Muscle layer of duodenum (tissue), 2 donors: Measurements from ENCODE around the gene CHST2.

ENCODE experiments used
- H3K27ac ChIP-seq: one replicate; pipeline ENCODE4 v1.7.0; 2013; ENCODE audit warnings: mild to moderate bottlenecking, low read length
- H3K27me3 ChIP-seq: one replicate; pipeline ENCODE4 v1.7.0; 2013; ENCODE audit warnings: low read depth, mild to moderate bottlenecking, control low read depth, low read length
- H3K36me3 ChIP-seq, 2 donors: one replicate each; pipeline ENCODE4 v1.7.0; 2013; ENCODE audit warnings: low read length in 2 of 2, control low read depth in 1 of 2, mild to moderate bottlenecking in 1 of 2; ENCODE audit not compliant: insufficient read depth in 2 of 2, control insufficient read depth in 1 of 2
- H3K4me1 ChIP-seq, 2 donors: one replicate each; pipeline ENCODE4 v1.7.0; 2013; ENCODE audit warnings: low read length in 2 of 2, mild to moderate bottlenecking in 2 of 2, control low read depth in 1 of 2, moderate library complexity in 1 of 2; ENCODE audit not compliant: insufficient read depth in 2 of 2, control insufficient read depth in 1 of 2
- H3K4me3 ChIP-seq, 2 donors: one replicate each; pipeline ENCODE4 v1.7.0; 2013; ENCODE audit warnings: low read length in 2 of 2, low read depth in 1 of 2, mild to moderate bottlenecking in 1 of 2
- H3K9me3 ChIP-seq, 2 donors: one replicate each; pipeline ENCODE4 v1.7.0; 2013; ENCODE audit warnings: low read length in 2 of 2, control low read depth in 1 of 2, mild to moderate bottlenecking in 1 of 2; ENCODE audit not compliant: control insufficient read depth in 1 of 2
- donor health status: healthy.

Gene CHST2

DNA sequence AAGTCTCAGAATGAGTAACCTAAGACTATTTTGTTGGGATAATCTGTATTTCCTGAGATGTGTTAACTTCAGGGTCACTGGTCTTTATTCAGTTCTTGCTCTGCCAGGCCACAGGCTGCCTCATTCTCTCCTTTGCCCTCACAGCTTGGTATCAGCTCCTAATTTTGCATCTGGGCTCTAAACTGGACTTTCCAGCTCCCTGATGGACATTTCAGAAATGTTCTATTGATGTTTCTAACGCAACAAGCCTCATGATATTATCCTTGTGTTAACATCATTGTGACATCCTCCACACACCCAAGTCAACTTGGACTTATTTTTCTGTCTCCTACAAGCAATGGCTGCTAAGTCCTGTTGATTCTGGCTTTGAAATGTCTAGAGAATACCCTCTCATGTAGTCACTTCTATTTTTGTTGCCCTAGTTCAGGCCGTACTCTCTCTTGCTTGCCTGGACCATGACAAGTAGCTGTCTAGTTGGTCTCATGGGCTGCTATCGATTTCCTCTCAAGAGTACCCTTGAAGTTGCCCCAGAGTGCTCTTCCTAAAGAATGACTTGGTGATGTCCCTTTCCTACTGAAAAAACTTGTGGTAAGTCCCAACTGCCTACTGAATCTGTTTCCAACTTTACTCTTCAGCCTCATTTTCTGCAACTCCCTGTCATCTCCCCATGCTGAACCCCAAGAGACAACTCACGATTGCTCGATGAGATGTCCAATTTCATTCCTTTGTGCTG is 52.7 kb downstream of the CHST2 start:
- H3K27ac ChIP-seq: no peak overlapping the region

GRCh38 chr3:143172795-143173145 is 53.2 kb downstream of the CHST2 start:
- H3K4me3 ChIP-seq: no peak overlapping the region
- H3K27ac ChIP-seq: no peak overlapping the region
- no peaks in the 10 kb centered on the region for H3K4me1 ChIP-seq

More for the DNA sequence above, 52.7 kb downstream of the CHST2 start:
- H3K27me3 ChIP-seq: no peaks in the 10 kb centered on the region
- no peaks in the 10 kb centered on the region for H3K4me1 ChIP-seq
- no peaks in the 10 kb centered on the region for H3K36me3 ChIP-seq
- H3K4me3 ChIP-seq: no peak overlapping the region
- no peaks in the 10 kb centered on the region for H3K9me3 ChIP-seq

DNA sequence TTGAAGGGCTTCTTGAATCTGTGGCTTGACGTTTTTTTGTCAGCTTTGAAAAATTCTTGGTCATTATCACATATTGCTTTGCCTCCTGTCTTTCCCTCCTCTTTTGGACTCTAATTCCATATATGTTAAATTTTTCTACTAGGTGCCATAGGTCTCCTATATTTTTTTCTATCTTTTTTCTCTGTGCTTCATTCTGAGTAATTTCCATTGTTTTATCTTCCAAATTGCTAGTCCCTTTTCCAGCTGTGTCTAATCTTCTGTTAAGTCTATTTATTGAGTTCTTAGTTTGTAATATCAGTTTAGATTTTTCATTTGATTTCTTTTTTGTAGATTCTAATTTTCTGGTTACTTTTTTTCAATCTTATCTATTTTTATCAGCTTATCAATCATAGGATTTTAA is 53.7 kb downstream of the CHST2 start:
- Histone ChIP-seq H3K27ac (no peak overlapping the region), H3K4me1 (no peaks in the 10 kb centered on the region), H3K9me3 (no peaks in the 10 kb centered on the region), H3K36me3 (no peaks in the 10 kb centered on the region), H3K27me3 (no peaks in the 10 kb centered on the region), H3K4me3 (no peak overlapping the region)

More at GRCh38 chr3:143172795-143173145, 53.2 kb downstream of the CHST2 start:
- Histone ChIP-seq H3K9me3 (no peaks in the 10 kb centered on the region), H3K27me3 (no peaks in the 10 kb centered on the region), H3K36me3 (no peaks in the 10 kb centered on the region)
